GM18499 (cell line): ENCODE results near the gene MKNK2.

ENCODE experiments used
- ATAC-seq: cut with Tn5 transposase; IDR thresholded peaks from one replicate; pipeline ENCODE4 v1.9.1; 2021; ENCODE audit warnings: moderate number of reproducible peaks; ENCODE audit not compliant: insufficient read depth, unreplicated experiment

The MKNK2 gene

GRCh38 chr19:2080336-2080988, 29.4 kb upstream of the MKNK2 start:
- ATAC-seq, result no peak

GRCh38 chr19:2079865-2080301, 28.8 kb upstream of the MKNK2 start:
- no peak for ATAC-seq

GRCh38 chr19:2079076-2079864, 28.2 kb upstream of the MKNK2 start:
- no peak for ATAC-seq

- ATAC-seq, result no peak
Measured at GRCh38 chr19:2077833-2078619, 27.0 kb upstream of the MKNK2 start.

- no peak for ATAC-seq
Measured at GRCh38 chr19:2077398-2077797, 26.4 kb upstream of the MKNK2 start.

GRCh38 chr19:2076526-2076944, 25.5 kb upstream of the MKNK2 start:
- no peak for ATAC-seq

- ATAC-seq, result no peak
Measured at GRCh38 chr19:2072757-2073551, 21.9 kb upstream of the MKNK2 start.

GRCh38 chr19:2070986-2071673, 20.1 kb upstream of the MKNK2 start:
- no peak for ATAC-seq

- ATAC-seq, result no peak
Measured at GRCh38 chr19:2070436-2070827, 19.4 kb upstream of the MKNK2 start.

GRCh38 chr19:2064788-2065524, 13.9 kb upstream of the MKNK2 start:
- no peak for ATAC-seq

GRCh38 chr19:2064395-2064787, 13.3 kb upstream of the MKNK2 start:
- no peak for ATAC-seq

- no peak for ATAC-seq
Measured at GRCh38 chr19:2063824-2064223, 12.8 kb upstream of the MKNK2 start.

GRCh38 chr19:2062770-2063169, 11.7 kb upstream of the MKNK2 start:
- ATAC-seq, result no peak

- ATAC-seq, result no peak
Measured at GRCh38 chr19:2062389-2062729, 11.3 kb upstream of the MKNK2 start.

GRCh38 chr19:2061495-2062388, 10.7 kb upstream of the MKNK2 start:
- ATAC-seq, result peak; percentile 63

- ATAC-seq, result peak; percentile 13
Measured at GRCh38 chr19:2060884-2061494, 9.9 kb upstream of the MKNK2 start.

- no peak for ATAC-seq
Measured at GRCh38 chr19:2059422-2060201, 8.6 kb upstream of the MKNK2 start.
